NK-92 (cell line): ENCODE data around the gene NACC2.

ENCODE experiments used
- DNase-seq: peaks from one replicate; lab custom pipeline; 2025; ENCODE audit not compliant: unreplicated experiment; lab: John Stamatoyannopoulos, UW

The NACC2 gene

GRCh38 chr9:135998410-135999071 is 96.5 kb downstream of the NACC2 start:
- DNase-seq, result no peak

GRCh38 chr9:135998016-135998380 is 97.1 kb downstream of the NACC2 start:
- no peak for DNase-seq

- DNase-seq, result no peak
Observed at GRCh38 chr9:135997090-135998015, 97.7 kb downstream of the NACC2 start.

- DNase-seq, result no peak
Observed at GRCh38 chr9:135995816-135996215, 99.3 kb downstream of the NACC2 start.

DNA sequence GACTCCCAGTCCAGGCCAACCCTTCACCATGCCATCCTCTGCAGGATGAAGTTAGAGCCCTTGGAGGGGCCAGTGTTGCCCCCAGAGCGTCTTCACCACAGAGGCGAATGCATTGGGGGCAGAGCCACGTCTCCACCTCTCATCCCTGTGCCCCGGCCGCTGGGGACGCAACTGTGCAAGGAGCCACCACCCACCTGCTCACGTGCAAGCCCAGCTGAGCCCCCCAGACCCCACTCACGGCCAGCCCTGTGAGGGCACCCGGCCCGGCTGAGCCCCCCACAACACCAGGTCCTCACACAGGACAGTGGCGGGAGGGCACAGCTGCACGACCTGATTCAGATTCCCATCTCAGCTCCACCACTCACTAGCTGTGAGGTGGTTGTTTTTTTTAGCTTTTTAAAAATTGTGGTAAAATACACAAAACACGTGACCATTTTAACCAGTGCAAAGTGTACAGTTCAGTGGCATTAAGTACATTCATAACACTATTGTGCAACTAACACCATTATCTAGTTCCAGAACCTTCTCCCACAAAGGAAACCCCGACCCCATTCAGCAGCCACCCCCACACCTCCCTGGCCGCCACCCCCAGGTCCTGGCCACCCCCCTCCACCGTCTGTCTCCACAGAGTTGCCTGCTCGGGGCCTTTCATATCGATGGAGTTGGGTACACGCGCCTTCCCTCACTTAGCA is 100.4 kb downstream of the NACC2 start:
- DNase-seq, result no peak

- no peak for DNase-seq
Observed at GRCh38 chr9:135993765-135994500, 101.2 kb downstream of the NACC2 start.

DNA sequence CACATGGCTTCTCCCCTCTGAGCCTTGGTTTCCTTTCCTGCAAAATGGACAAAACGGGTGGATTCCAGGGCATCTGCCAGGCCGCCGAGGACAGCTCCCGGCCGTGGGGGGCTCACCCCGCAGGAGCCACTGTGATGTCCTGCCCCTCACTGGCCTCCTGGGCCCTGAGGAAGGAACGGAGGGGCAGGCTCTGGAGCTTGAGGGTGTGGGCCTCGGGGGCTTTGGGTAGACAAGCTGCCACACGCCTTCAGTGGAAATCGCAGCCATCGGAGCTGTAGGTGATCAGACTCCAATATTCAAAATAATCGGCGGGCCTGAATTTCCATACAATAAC is 101.7 kb downstream of the NACC2 start:
- no peak for DNase-seq

- DNase-seq, result no peak
Observed at GRCh38 chr9:135992486-135993408, 102.3 kb downstream of the NACC2 start.

DNA sequence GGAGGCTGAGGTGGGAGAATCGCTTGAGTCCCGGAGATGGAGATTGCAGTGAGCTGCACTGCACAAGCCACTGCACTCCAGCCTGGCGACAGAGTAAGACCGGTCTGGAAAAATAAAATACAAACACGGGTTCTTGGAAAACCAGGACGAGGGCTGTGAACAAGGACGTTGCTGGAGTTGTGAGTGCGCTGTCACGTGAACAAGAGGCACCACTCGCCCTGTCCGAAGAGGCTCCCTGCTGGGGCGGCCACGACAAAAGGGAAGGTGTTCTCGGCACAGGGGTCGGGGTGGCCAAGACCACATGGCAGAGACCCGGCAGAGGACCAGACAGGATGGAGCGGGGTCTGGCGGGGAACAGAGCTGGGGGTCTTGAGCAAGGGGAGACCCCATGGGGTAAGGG is 103.3 kb downstream of the NACC2 start:
- DNase-seq, result no peak

- no peak for DNase-seq
Observed at GRCh38 chr9:135990468-135991429, 104.3 kb downstream of the NACC2 start.

- no peak for DNase-seq
Observed at GRCh38 chr9:135989722-135990467, 105.2 kb downstream of the NACC2 start.

GRCh38 chr9:135989157-135989556 is 105.9 kb downstream of the NACC2 start:
- no peak for DNase-seq

DNA sequence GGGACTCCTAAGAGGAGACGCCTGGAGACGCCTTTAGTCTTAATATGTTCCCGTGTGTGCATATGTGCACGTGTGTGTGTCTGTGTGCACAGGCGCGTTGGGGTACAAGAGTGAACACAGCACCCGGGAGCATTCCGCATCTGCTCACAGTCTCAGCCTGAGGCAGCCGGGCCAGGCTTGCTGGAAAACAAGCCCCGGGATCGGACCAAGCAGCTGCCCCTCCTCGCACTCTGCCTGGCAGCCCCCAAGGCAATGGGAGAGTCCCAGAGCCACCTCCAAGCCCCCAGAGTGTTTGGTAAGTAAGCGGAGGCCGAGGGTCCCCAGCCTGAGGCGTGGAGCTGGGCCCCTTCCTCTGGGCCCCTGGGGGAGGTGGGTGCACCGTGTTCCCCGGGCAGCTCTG is 106.6 kb downstream of the NACC2 start:
- DNase-seq, result no peak

- DNase-seq, result no peak
Observed at GRCh38 chr9:135987838-135988404, 107.2 kb downstream of the NACC2 start.

DNA sequence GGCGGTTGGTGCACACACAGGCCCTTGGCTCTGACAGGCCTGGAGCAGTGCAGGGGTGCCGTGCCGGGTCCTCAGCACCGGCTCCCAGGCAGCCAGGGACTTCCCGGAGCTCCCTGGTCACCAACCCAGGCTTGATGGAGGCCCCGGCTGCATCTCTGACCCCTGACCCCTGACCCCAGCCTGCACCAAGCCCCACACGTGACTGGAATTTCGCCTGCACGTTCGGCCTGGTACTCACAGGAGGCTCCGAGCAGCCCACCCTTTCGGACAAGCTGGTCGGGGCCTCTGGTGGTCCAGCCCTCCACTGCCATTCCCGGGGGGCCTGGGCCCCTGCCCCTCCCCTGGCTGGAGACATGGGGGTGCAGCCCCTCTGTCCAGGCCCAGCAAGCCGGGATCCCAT is 108.5 kb downstream of the NACC2 start:
- no peak for DNase-seq

- no peak for DNase-seq
Observed at GRCh38 chr9:135985889-135986288, 109.2 kb downstream of the NACC2 start.

GRCh38 chr9:135985459-135985774 is 109.7 kb downstream of the NACC2 start:
- no peak for DNase-seq

DNA sequence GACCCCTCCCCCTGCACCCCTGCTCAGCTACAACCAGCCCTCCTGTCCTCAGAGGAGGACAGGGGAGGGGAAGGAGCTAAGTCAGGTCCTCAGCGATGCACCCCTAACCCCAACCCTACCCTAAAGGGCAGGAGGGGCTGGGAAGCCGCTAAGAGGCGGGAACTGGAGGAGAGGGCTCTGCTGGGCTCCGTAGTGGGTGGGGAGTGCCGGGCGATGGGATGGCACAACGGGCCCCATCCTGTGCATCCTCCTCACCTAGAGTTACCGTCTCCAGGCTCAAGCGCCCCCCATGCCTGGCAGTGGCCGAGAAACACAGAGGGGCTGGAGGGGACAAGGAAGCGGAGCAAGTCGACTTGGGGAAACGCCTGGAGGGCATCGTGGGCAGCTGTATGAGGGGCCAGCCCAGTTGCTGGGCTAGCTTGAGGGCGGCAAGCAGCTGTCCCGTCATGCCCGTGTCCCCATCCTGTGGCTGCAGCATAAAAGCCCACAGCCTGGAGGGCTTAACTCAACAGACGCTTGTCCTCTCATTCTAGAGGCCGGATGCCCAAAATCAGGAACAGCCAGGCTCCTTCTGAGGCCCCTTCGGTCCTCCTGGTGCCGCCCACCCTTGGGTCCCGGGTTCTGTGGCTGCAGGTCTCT is 110.9 kb downstream of the NACC2 start:
- DNase-seq, result no peak
